PC-3 (cell line): ENCODE data around the gene IGFBPL1. TPM values are rescaled to one million over a fixed set of nuclear protein-coding genes. Genes with fewer than 3 reads are reported as not detected.
A peak's percentile ranks its signal among the peaks of the same experiment; 100 is the strongest.

Experiments used
- ATAC-seq: fragments of 200-7000 bp; cut with Tn5 transposase; 2 replicates; pipeline ENCODE4 v1.9.1; 2020; ENCODE audit warnings: mild to moderate bottlenecking, moderate library complexity
- BruUV-seq: library from RNA; stranded (reverse); fragments of 400-500 nt; replicated peaks from 2 replicates; lab custom pipeline; 2021; lab: Mats Ljungman, UMichigan
- CTCF ChIA-PET: fragments of 300-600 bp; sonication (Branson Sonifier 250); formaldehyde crosslinking; loops from one replicate; lab custom pipeline; 2022; ENCODE audit warnings: antibody characterized with exemption; lab: Charles Lee
- POLR2A ChIA-PET: fragments of 300-600 bp; sonication (Branson Sonifier 250); formaldehyde crosslinking; loops from one replicate; lab custom pipeline; 2022; ENCODE audit warnings: antibody characterized with exemption; ENCODE audit not compliant: unreplicated experiment; lab: Charles Lee
- DNase-seq: peaks from one replicate; pipeline ENCODE4 v3.0.0-alpha.2; 2015
- H2AFZ ChIP-seq: fragments of 300-600 bp; sonication (generic); 2 replicates; pipeline ENCODE4 v1.6.0; 2016; ENCODE audit warnings: antibody characterized with exemption, low read length
- H3F3A ChIP-seq: fragments of 300-600 bp; sonication (generic); one replicate; pipeline ENCODE4 v1.6.0; 2017; ENCODE audit warnings: antibody characterized with exemption, low read length, control low read depth, mild to moderate bottlenecking; ENCODE audit not compliant: unreplicated experiment
- H3K27ac ChIP-seq: fragments of 300-600 bp; sonication (generic); 2 replicates; pipeline ENCODE4 v1.5.1; 2016; ENCODE audit warnings: mild to moderate bottlenecking, low read length
- H3K27me3 ChIP-seq: fragments of 300-600 bp; sonication (generic); 2 replicates; pipeline ENCODE4 v1.6.1; 2016; ENCODE audit warnings: low read length, mixed read lengths
- H3K36me3 ChIP-seq: fragments of 300-600 bp; sonication (generic); 2 replicates; pipeline ENCODE4 v1.6.1; 2016; ENCODE audit warnings: low read depth, mixed run types, low read length, mixed read lengths
- H3K4me1 ChIP-seq: fragments of 300-600 bp; sonication (generic); 2 replicates; pipeline ENCODE4 v1.5.1; 2016; ENCODE audit warnings: low read length; ENCODE audit not compliant: insufficient read depth
- H3K4me2 ChIP-seq: fragments of 300-600 bp; sonication (generic); 2 replicates; pipeline ENCODE4 v1.6.0; 2016; ENCODE audit warnings: low read length
- H3K4me3 ChIP-seq: fragments of 300-600 bp; sonication (generic); 2 replicates; pipeline ENCODE4 v1.5.1; 2016; ENCODE audit warnings: mild to moderate bottlenecking, low read length, mixed read lengths
- H3K79me2 ChIP-seq: fragments of 300-600 bp; sonication (generic); 2 replicates; pipeline ENCODE4 v1.6.1; 2017; ENCODE audit warnings: low read length, mixed read lengths
- H3K9ac ChIP-seq: fragments of 300-600 bp; sonication (generic); 2 replicates; pipeline ENCODE4 v1.6.0; 2016; ENCODE audit warnings: mild to moderate bottlenecking, low read length
- H3K9me2 ChIP-seq: fragments of 300-600 bp; sonication (generic); replicated peaks from 2 replicates; pipeline ENCODE4 v1.6.1; 2016; ENCODE audit warnings: mixed run types, low read length, mixed read lengths
- H3K9me3 ChIP-seq: fragments of 300-600 bp; sonication (generic); 2 replicates; pipeline ENCODE4 v1.6.1; 2016; ENCODE audit warnings: low read length, mixed read lengths
- H4K20me1 ChIP-seq: fragments of 300-600 bp; sonication (generic); 2 replicates; pipeline ENCODE4 v1.6.1; 2016; ENCODE audit warnings: low read length, mixed read lengths
- EZH2 ChIP-seq: fragments of 300-600 bp; sonication (generic); IDR thresholded peaks from one replicate; pipeline ENCODE4 v1.6.1; 2017; ENCODE audit warnings: antibody characterized with exemption, mild to moderate bottlenecking, low read length; ENCODE audit not compliant: unreplicated experiment
- EZH2phosphoT487 ChIP-seq: fragments of 300-600 bp; sonication (generic); IDR thresholded peaks from 2 replicates; pipeline ENCODE4 v1.6.1; 2018; ENCODE audit warnings: mild to moderate bottlenecking, antibody characterized with exemption, low read length, borderline replicate concordance
- intact Hi-C: fragments of 100-400 bp; cut with micrococcal nuclease; formaldehyde crosslinking; loops from 2 replicates; pipeline ENCODE4 v1.9.0; 2023
- total RNA-seq: library from RNA; depleted of rRNA; stranded (reverse); fragments of >200 nt; gene quantifications from 2 replicates; pipeline ENCODE4 v1.2.3, GENCODE V29; 2014
- TF ChIP-seq, protein P1 (sequence below): fragments of 300-600 bp; sonication (generic); conservative IDR thresholded peaks from 2 replicates; pipeline ENCODE4 v1.5.1; 2017; ENCODE audit warnings: antibody characterized with exemption, low read depth, mild to moderate bottlenecking, low read length

The IGFBPL1 gene
- total RNA-seq, 1 experiment from 2014 or later: 0.66 TPM

DNA sequence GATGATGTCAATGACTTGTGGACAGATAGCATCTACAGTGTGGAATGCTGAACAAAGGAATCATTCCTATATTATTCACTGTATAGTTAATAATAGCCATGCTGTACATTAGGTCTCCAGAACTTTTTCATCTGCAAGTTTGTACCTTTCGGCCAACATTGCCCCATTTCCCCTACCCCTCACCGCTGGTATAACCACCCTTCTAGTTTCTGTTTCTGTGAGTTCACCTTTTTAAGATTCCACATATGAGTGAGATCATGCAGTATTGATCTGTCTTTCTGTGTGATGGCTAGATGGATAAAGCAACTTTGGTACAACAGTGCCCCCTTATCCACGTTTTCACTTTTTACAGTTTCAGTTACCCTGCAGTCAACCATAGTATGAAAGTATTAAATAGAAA lies 50.6 kb downstream of the IGFBPL1 start:
- H3K9ac ChIP-seq: no peak overlapping the region
- no peak overlapping the region for H3K4me2 ChIP-seq
- CTCF ChIA-PET: no interaction called here
- BruUV-seq: no TSS peak
- POLR2A ChIA-PET: no interaction called here
- H2AFZ ChIP-seq: no peak overlapping the region
- DNase-seq (no peak), ATAC-seq (no peak)
- no peaks in the 10 kb centered on the region for H3F3A ChIP-seq
- no peaks in the 10 kb centered on the region for H4K20me1 ChIP-seq
- H3K27me3 ChIP-seq: no peaks in the 10 kb centered on the region
- no peak overlapping the region for H3K27ac ChIP-seq
- intact Hi-C loops: no loop called here
- no peaks in the 10 kb centered on the region for H3K9me2 ChIP-seq
- no peaks in the 10 kb centered on the region for H3K4me1 ChIP-seq
- H3K4me3 ChIP-seq: no peak overlapping the region
- TF ChIP-seq EZH2 (no peak), EZH2phosphoT487 (no peak)
- TF ChIP-seq, protein P1, sequence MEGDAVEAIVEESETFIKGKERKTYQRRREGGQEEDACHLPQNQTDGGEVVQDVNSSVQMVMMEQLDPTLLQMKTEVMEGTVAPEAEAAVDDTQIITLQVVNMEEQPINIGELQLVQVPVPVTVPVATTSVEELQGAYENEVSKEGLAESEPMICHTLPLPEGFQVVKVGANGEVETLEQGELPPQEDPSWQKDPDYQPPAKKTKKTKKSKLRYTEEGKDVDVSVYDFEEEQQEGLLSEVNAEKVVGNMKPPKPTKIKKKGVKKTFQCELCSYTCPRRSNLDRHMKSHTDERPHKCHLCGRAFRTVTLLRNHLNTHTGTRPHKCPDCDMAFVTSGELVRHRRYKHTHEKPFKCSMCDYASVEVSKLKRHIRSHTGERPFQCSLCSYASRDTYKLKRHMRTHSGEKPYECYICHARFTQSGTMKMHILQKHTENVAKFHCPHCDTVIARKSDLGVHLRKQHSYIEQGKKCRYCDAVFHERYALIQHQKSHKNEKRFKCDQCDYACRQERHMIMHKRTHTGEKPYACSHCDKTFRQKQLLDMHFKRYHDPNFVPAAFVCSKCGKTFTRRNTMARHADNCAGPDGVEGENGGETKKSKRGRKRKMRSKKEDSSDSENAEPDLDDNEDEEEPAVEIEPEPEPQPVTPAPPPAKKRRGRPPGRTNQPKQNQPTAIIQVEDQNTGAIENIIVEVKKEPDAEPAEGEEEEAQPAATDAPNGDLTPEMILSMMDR: no peak
- no peaks in the 10 kb centered on the region for H3K36me3 ChIP-seq
- no peaks in the 10 kb centered on the region for H3K9me3 ChIP-seq
- H3K79me2 ChIP-seq: no peaks in the 10 kb centered on the region

DNA sequence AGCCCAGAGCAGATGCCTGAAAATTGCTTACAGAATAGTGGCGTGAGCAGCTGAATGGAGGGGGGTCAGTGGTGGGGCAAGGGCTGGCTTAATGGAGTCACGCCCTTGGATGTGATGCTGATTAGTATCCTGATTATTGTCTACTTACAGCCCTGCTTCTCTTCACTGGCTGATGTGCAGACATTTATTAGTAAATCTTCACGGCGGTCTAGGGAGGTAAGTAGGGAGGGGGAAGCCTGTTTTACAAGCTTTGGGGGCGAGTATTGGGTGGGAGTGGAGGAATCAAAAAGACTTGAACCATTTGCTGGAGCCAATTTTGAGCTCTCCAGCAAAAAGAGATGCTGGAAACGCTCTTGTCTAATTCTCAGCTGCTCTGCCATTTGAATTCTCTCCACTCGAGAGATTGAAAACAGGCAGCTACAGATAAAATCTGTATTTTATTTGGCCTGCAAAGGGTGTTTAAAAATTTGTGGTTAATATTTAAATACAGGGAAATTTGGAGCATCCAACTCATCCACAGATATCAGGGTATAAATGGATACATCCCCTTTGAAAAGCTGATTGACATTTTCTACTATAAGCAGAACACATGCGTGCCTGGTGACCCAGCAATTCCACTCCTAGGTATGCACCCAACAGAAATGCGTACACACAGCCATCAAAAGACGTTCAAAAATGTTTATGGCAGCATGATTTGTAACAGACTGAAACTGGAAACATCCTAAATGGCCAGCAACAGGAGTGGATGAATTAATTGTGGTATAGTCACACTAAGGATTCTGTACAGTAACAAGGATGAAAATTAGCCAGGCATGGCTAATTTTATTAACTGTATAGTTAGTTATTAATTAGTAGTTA lies 51.3 kb downstream of the IGFBPL1 start:
- no peak for DNase-seq
- no peak overlapping the region for H3K4me3 ChIP-seq
- H3K9ac ChIP-seq: no peak overlapping the region
- ChIA-PET CTCF (no interaction called here), POLR2A (no interaction called here)
- no peaks in the 10 kb centered on the region for H3K9me2 ChIP-seq
- TF ChIP-seq EZH2 (no peak), EZH2phosphoT487 (no peak)
- H3K4me2 ChIP-seq: no peak overlapping the region
- no peak for ATAC-seq
- H3K27me3 ChIP-seq: no peaks in the 10 kb centered on the region
- H3F3A ChIP-seq: no peaks in the 10 kb centered on the region
- no peaks in the 10 kb centered on the region for H3K9me3 ChIP-seq
- no peaks in the 10 kb centered on the region for H4K20me1 ChIP-seq
- no peaks in the 10 kb centered on the region for H3K4me1 ChIP-seq
- H3K79me2 ChIP-seq: no peaks in the 10 kb centered on the region
- intact Hi-C loops: no loop called here
- no peak overlapping the region for H2AFZ ChIP-seq
- H3K36me3 ChIP-seq: no peaks in the 10 kb centered on the region
- no TSS peak for BruUV-seq
- H3K27ac ChIP-seq: no peak overlapping the region

DNA sequence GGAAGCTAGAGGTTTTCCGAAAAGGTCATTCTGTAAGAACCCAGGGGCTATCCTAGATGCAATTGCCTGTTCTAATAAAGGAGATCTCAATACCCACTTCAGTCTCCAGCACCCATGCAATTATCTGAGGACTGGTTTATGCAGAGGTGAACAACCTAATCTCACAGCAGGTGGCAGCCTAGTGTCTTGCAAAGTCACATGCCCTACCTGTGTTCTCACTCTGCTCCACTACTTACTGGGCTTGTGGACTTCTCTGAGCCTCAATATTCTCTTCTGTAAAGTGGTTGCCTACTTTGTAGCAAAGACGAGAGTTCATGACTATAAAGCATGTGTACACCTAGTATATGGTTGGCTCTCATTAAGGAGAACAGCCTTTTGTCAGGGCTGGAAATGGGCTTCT lies 52.8 kb downstream of the IGFBPL1 start:
- Histone ChIP-seq H3K9me2 (no peaks in the 10 kb centered on the region), H3K79me2 (no peaks in the 10 kb centered on the region), H3K4me1 (no peaks in the 10 kb centered on the region), H3K4me2 (no peak overlapping the region), H3K27me3 (no peaks in the 10 kb centered on the region), H3K9ac (no peak overlapping the region), H3K4me3 (no peak overlapping the region), H2AFZ (no peak overlapping the region), H3K36me3 (no peaks in the 10 kb centered on the region), H4K20me1 (no peaks in the 10 kb centered on the region), H3K9me3 (no peaks in the 10 kb centered on the region), H3F3A (no peaks in the 10 kb centered on the region), H3K27ac (no peak overlapping the region)
- CTCF ChIA-PET: no interaction called here
- intact Hi-C loops: loop anchor here (2.0 kb wide), 1 partner anchor 29 kb away; no protein-coding TSS in a partner anchor
- no TSS peak for BruUV-seq
- ATAC-seq (peak; percentile 93), DNase-seq (peak; percentile 63)
- POLR2A ChIA-PET: no interaction called here
- no peak for TF ChIP-seq EZH2phosphoT487
- TF ChIP-seq, protein P1: peak; percentile 70
